ENCODE data around the gene MRPL2. TPM values are rescaled to one million over a fixed set of nuclear protein-coding genes. Genes with fewer than 3 reads are reported as not detected.

MRPL2 gene
- total RNA-seq, 1 experiment from 2014 or later: 123 TPM

- Histone ChIP-seq H4K20me1 (ENCODE audit: insufficient read depth) (no peaks in the 10 kb centered on the region), H3K9me2 (ENCODE audit: insufficient read depth) (no peaks in the 10 kb centered on the region), H3K79me2 (ENCODE audit: insufficient read depth, low read length) (no peaks in the 10 kb centered on the region), H3K4me2 (ENCODE audit: low read length) (no peak overlapping the region), H3K36me3 (ENCODE audit: control insufficient read depth in 1 of 2, insufficient read depth in 2 of 2, low read length in 2 of 2) (peaks cover 21 to 29% of the 10 kb centered on the region in 2 experiments), H3K27ac (ENCODE audit: low read depth, low read length) (no peak overlapping the region), H3K9ac (ENCODE audit: low read length) (no peak overlapping the region), H2AFZ (ENCODE audit: low read depth, low read length, poor library complexity, severe bottlenecking) (no peak overlapping the region), H3K4me3 (replicated peaks in 1 of 2; ENCODE audit: low read depth in 1 of 2, low read length in 2 of 2) (no peak overlapping the region), H3K4me1 (ENCODE audit: control insufficient read depth in 1 of 2, insufficient read depth in 2 of 2, low read length in 2 of 2) (no peaks in the 10 kb centered on the region), H3K9me3 (ENCODE audit: control insufficient read depth in 1 of 2, insufficient read depth in 1 of 2, low read depth in 1 of 2, low read length in 2 of 2) (no peaks in the 10 kb centered on the region), H3K27me3 (ENCODE audit: insufficient read depth, low read length) (no peaks in the 10 kb centered on the region)
- DNase-seq (ENCODE audit: low read depth, low spot score) (no peak), ATAC-seq (no peak)
- ChIA-PET POLR2A (interaction anchor here (1.0 to 1.6 kb wide), 2 partner anchors 9 to 13 kb away, joined by 3 to 5 read pairs; no protein-coding TSS in a partner anchor), CTCF (interaction anchor here (1.7 kb wide), 1 partner anchor 110 kb away, joined by 7 read pairs; no protein-coding TSS in a partner anchor), RAD21 (ENCODE audit: low non-redundant PET in 1 of 2, low total read pairs in 2 of 2, uncharacterized antibody in 2 of 2, unreplicated experiment in 2 of 2) (no interaction called here)
- no TSS peak for BruUV-seq (replicated peaks)
- TF ChIP-seq POLR2A (IDR thresholded peaks at IDR 0.05; ENCODE audit: borderline replicate concordance, extremely low read depth, insufficient read depth, insufficient read length) (no peak), ZNF274 (IDR thresholded peaks at IDR 0.05; ENCODE audit: low read depth, low read length) (no peak)
- intact Hi-C loops (cut with micrococcal nuclease): no loop called here
Measured at GRCh38 chr6:43033496-43034189, 25.6 kb downstream of the MRPL2 start.

GRCh38 chr6:43032326-43032725, 26.9 kb downstream of the MRPL2 start:
- H3K9me2 ChIP-seq (ENCODE audit: insufficient read depth): no peaks in the 10 kb centered on the region
- RAD21 ChIA-PET (ENCODE audit: low non-redundant PET in 1 of 2, low total read pairs in 2 of 2, uncharacterized antibody in 2 of 2, unreplicated experiment in 2 of 2): interaction anchor here in 1 of 2 experiments (0.7 kb wide), 1 partner anchor 38 kb away, joined by 3 read pairs; no protein-coding TSS in a partner anchor
- TF ChIP-seq SIN3A (IDR thresholded peaks at IDR 0.05; ENCODE audit: low read depth) (no peak), CBX3 (IDR thresholded peaks at IDR 0.05; ENCODE audit: low read depth) (no peak), EZH2phosphoT487 (IDR thresholded peaks at IDR 0.05; ENCODE audit: borderline replicate concordance) (no peak), FOSL1 (IDR thresholded peaks at IDR 0.05; ENCODE audit: low read depth) (no peak)
- H3K79me2 ChIP-seq (ENCODE audit: insufficient read depth, low read length): no peaks in the 10 kb centered on the region
- no peak overlapping the region for H2AFZ ChIP-seq (ENCODE audit: low read depth, low read length, poor library complexity, severe bottlenecking)
- DNase-seq (ENCODE audit: low read depth, low spot score) (no peak), ATAC-seq (no peak)
- H4K20me1 ChIP-seq (ENCODE audit: insufficient read depth): no peaks in the 10 kb centered on the region
- no peak overlapping the region for H3K4me2 ChIP-seq (ENCODE audit: low read length)
- no peak overlapping the region for H3K4me3 ChIP-seq (replicated peaks in 1 of 2; ENCODE audit: low read depth in 1 of 2, low read length in 2 of 2)
- H3K27me3 ChIP-seq (ENCODE audit: insufficient read depth, low read length): no peaks in the 10 kb centered on the region
- no peaks in the 10 kb centered on the region for H3K4me1 ChIP-seq (ENCODE audit: control insufficient read depth in 1 of 2, insufficient read depth in 2 of 2, low read length in 2 of 2)
- H3K9me3 ChIP-seq (ENCODE audit: control insufficient read depth in 1 of 2, insufficient read depth in 1 of 2, low read depth in 1 of 2, low read length in 2 of 2): no peaks in the 10 kb centered on the region
- H3K36me3 ChIP-seq (ENCODE audit: control insufficient read depth in 1 of 2, insufficient read depth in 2 of 2, low read length in 2 of 2): peaks cover 25 to 37% of the 10 kb centered on the region in 2 experiments
- intact Hi-C loops (cut with micrococcal nuclease): no loop called here
- no peak overlapping the region for H3K9ac ChIP-seq (ENCODE audit: low read length)
- no TSS peak for BruUV-seq (replicated peaks)
- CTCF ChIA-PET: no interaction called here
- no peak overlapping the region for H3K27ac ChIP-seq (ENCODE audit: low read depth, low read length)
- POLR2A ChIA-PET: interaction anchor here (1.6 kb wide), 1 partner anchor 8 kb away, joined by 5 read pairs; no protein-coding TSS in a partner anchor

Data from HCT116 (cell line).